Activated CD8-positive, alpha-beta T cell treated with anti-CD3 and anti-CD28 coated beads, Interleukin-2, amount 10 ng/mL, durations not matched to agents 7 days and 5 days (primary cell): Measurements from ENCODE around the gene CTNND2. TPM values are rescaled to one million over a fixed set of nuclear protein-coding genes. Genes with fewer than 3 reads are reported as not detected.

ENCODE experiments used
- ATAC-seq: fragments of 150-1000 bp; cut with Tn5 transposase; one replicate; pipeline ENCODE4 v1.10.0; 2021; ENCODE audit warnings: moderate library complexity
- CTCF ChIA-PET: fragments of 350-600 bp; sonication (Branson Sonifier 250); formaldehyde crosslinking; loops from one replicate; lab custom pipeline; 2021; ENCODE audit warnings: antibody characterized with exemption; lab: Charles Lee
- POLR2A ChIA-PET: fragments of 350-600 bp; sonication (Branson Sonifier 250); formaldehyde crosslinking; loops from one replicate; lab custom pipeline; 2021; ENCODE audit warnings: antibody characterized with exemption; lab: Charles Lee
- DNase-seq: peaks from one replicate; pipeline ENCODE4 v3.0.0-alpha.2; 2020
- H3K27ac Mint-ChIP-seq: one replicate; pipeline ENCODE4 v1.8.0; 2021; ENCODE audit warnings: mild to moderate bottlenecking, mixed read lengths
- H3K27me3 Mint-ChIP-seq: one replicate; pipeline ENCODE4 v1.8.0; 2021; ENCODE audit warnings: low read depth, mixed read lengths
- H3K36me3 Mint-ChIP-seq: one replicate; pipeline ENCODE4 v1.8.0; 2021; ENCODE audit warnings: low read depth, mixed read lengths
- H3K4me1 Mint-ChIP-seq: one replicate; pipeline ENCODE4 v1.8.0; 2021; ENCODE audit warnings: low read depth, mixed read lengths
- H3K4me3 Mint-ChIP-seq: one replicate; pipeline ENCODE4 v1.8.0; 2021; ENCODE audit warnings: mild to moderate bottlenecking, mixed read lengths
- H3K9me3 Mint-ChIP-seq: one replicate; pipeline ENCODE4 v1.8.0; 2022; ENCODE audit warnings: mixed read lengths; ENCODE audit not compliant: insufficient read depth
- total RNA-seq, 2 experiments: library from RNA; stranded (reverse); gene quantifications; one replicate each; pipeline ENCODE4 v1.2.3, GENCODE V29; 2021

CTNND2 gene
- total RNA-seq, 2 experiments from 2014 or later = not detected

DNA sequence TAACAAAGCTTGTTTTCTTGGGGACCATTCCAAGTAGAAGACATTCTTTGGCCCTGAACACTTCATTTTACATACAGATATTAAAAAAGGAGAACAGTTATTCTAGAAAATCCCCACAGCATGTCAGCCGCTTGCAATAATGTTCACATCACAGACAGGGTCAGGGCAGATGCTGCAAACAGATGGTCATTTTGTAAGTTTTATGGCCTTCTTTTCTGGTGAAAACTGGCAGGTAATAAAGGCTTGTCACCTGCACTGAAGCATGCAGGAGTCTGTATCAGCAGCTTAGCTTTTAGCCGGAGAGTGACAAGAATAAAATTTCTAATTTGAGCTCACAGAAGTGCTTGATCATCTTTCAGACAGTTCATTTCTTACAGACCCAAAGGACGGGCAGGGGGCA, 922.3 kb downstream of the CTNND2 start:
- DNase-seq (no peak), ATAC-seq (no peak)
- ChIA-PET POLR2A (no interaction called here), CTCF (no interaction called here)
- H3K4me3 Mint-ChIP-seq = no peak overlapping the region
- no peaks in the 10 kb centered on the region for H3K4me1 Mint-ChIP-seq
- no peaks in the 10 kb centered on the region for H3K9me3 Mint-ChIP-seq
- H3K27ac Mint-ChIP-seq = no peak overlapping the region
- H3K36me3 Mint-ChIP-seq = no peaks in the 10 kb centered on the region
- no peaks in the 10 kb centered on the region for H3K27me3 Mint-ChIP-seq

DNA sequence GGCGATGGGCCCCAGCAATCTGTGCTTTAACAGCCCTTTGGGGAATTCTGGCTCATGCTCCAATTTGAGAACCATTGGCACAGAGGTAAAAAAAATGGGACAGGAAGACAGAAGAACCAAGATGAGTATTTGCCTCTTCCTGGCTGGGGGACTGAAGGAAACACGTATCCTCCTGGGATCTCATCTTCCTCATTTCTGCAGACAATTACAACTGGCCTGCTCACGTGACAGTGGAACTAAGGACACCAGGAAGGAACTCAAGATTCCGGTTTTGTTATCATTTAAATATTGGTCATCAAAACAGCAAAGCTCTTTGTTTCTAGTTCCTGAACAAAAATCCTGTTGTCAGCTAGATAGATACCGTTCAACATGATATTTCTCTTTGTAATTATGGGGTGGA, 927.2 kb downstream of the CTNND2 start:
- H3K4me3 Mint-ChIP-seq = no peak overlapping the region
- DNase-seq = no peak
- H3K9me3 Mint-ChIP-seq = no peaks in the 10 kb centered on the region
- ATAC-seq = no peak
- ChIA-PET POLR2A (no interaction called here), CTCF (interaction anchor here (3.0 kb wide), 1 partner anchor 11 kb away, joined by 12 read pairs; no protein-coding TSS in a partner anchor)
- H3K4me1 Mint-ChIP-seq = peaks cover 4% of the 10 kb centered on the region
- H3K27me3 Mint-ChIP-seq = no peaks in the 10 kb centered on the region
- H3K27ac Mint-ChIP-seq = no peak overlapping the region
- H3K36me3 Mint-ChIP-seq = no peaks in the 10 kb centered on the region

DNA sequence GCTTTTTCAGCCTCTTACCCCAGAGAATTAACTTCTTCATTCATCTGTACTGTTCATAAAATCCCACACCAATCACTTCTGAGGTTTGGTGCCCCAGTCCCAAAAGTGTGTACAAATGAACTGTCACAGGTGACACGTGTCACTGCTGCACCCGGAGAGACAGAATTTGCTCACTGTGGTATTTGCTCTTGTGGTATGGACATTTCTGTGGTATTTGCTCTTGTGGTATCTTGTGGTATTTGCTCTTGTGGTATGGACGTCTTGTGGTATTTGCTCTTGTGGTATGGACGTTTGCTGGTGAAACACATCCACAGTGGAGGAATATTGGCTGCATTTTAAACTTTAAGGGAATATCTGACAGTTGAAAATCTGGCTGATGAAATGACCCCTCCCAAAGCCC, 928.3 kb downstream of the CTNND2 start:
- Mint-ChIP-seq H3K9me3 (no peaks in the 10 kb centered on the region), H3K4me1 (peaks cover 4% of the 10 kb centered on the region), H3K36me3 (no peaks in the 10 kb centered on the region), H3K27me3 (no peaks in the 10 kb centered on the region), H3K4me3 (no peak overlapping the region), H3K27ac (no peak overlapping the region)
- POLR2A ChIA-PET = no interaction called here
- DNase-seq = no peak
- CTCF ChIA-PET = no interaction called here
- ATAC-seq = no peak

DNA sequence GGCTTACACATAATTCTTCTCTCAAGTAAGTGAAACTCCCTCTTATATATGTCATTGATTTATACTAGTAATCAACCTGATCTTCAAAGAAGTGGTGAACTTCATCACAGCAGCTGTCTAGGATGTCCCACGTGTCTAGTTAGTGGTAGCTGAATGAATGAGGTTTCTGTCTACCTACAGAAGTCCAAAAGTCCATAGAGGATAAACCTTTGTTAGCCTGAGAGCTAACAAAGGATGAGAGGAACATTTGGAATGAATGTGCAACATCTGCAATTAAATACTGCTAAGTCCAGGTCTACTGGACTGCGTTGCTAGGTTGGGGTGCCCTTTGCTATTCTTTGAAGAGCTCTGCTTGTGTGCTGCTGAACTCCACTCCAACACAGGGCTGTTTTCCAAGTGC, 929.4 kb downstream of the CTNND2 start:
- DNase-seq = no peak
- POLR2A ChIA-PET = no interaction called here
- Mint-ChIP-seq H3K4me3 (no peak overlapping the region), H3K4me1 (peaks cover 4% of the 10 kb centered on the region), H3K36me3 (no peaks in the 10 kb centered on the region), H3K9me3 (no peaks in the 10 kb centered on the region), H3K27me3 (no peaks in the 10 kb centered on the region), H3K27ac (no peak overlapping the region)
- no peak for ATAC-seq
- CTCF ChIA-PET = no interaction called here

DNA sequence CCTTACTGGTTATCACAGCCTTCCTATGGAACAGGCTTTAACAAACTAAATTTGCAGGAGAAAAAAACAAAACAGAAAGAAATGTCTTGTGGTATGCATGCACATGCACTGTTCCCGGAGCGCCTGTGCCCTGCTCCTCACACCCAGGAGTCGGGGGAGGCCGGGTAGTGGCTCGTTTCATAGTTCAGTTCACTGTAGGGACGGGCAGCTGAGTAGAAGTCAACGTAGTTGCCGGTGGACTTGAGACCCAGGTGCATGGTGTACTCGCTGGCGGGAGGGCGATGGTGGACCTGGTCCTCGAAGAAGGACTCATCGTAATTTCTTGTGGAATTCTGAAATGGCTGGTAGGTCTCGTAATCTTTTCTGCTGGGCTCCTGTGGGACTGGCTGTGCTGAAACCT, 930.9 kb downstream of the CTNND2 start:
- Mint-ChIP-seq H3K27ac (no peak overlapping the region), H3K36me3 (no peaks in the 10 kb centered on the region), H3K27me3 (no peaks in the 10 kb centered on the region), H3K4me1 (peaks cover 4% of the 10 kb centered on the region), H3K9me3 (no peaks in the 10 kb centered on the region), H3K4me3 (no peak overlapping the region)
- CTCF ChIA-PET = no interaction called here
- ATAC-seq (no peak), DNase-seq (no peak)
- POLR2A ChIA-PET = no interaction called here

DNA sequence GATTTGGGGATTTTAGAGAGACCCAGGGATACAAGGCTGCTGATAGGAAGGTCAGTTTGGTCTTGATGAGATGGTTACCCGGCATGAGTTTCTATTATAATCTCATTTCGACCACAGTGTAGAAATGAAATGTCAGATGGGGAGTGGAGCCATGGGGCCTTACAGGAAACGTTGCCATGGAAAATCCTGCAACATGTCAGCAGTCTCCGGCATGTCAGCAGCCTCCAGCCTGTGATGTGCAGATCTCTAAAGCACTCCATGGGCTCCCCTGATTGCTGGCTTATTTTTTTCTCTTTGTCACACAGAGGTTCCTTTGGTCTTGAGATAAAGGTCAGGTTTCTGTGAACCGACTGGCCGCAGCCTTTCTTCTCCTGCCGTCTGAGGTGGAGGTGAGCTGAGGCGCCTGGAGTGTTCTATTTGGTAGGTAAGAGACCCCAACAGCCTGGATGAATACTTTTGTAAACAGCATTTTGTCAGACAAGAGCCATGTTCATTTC, 934.5 kb downstream of the CTNND2 start:
- ATAC-seq (no peak), DNase-seq (no peak)
- Mint-ChIP-seq H3K27ac (no peak overlapping the region), H3K4me1 (no peaks in the 10 kb centered on the region), H3K36me3 (no peaks in the 10 kb centered on the region), H3K27me3 (no peaks in the 10 kb centered on the region), H3K9me3 (no peaks in the 10 kb centered on the region), H3K4me3 (no peak overlapping the region)
- POLR2A ChIA-PET = no interaction called here
- CTCF ChIA-PET = no interaction called here

DNA sequence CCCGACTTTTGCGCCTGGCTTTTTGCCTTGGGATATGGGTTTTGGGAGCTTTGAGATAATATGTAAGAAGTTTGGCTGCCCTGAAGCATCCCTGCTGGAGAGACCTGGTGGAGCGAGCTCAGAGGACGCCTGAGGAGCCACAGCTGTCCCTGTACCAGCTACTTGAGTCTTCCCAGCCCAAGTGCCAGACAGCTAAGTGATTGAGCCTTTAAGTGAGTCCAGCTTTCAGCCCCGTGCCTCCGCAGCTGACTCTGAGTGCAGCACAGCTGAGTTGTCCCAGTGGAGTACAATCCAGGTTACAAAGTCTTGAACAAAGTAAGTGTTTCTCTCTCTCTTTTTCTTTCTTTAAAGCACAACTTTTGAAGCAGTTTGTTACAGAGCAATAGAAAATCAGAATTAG, 939.4 kb downstream of the CTNND2 start:
- no peaks in the 10 kb centered on the region for H3K27me3 Mint-ChIP-seq
- H3K4me3 Mint-ChIP-seq = no peak overlapping the region
- no peaks in the 10 kb centered on the region for H3K9me3 Mint-ChIP-seq
- ChIA-PET CTCF (no interaction called here), POLR2A (no interaction called here)
- DNase-seq (no peak), ATAC-seq (no peak)
- H3K4me1 Mint-ChIP-seq = no peaks in the 10 kb centered on the region
- no peaks in the 10 kb centered on the region for H3K36me3 Mint-ChIP-seq
- no peak overlapping the region for H3K27ac Mint-ChIP-seq

DNA sequence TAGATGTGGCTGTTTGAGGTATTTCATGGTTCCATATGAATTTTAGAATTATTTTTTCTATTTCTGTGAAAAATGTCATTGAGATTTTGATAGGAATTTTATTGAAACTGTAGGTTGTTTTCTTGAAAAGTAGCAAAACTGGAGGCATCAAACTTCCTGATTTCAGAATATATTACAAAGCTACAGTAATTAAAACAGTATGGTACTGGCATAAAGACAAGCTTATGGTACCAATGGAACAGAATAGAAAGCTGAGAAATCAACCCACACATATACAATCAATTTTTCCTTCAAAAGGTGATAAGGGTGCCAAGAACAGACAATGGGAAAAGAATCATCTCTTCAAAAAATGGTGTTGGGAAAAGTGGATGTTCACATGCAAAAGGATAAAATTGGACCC, 945.5 kb downstream of the CTNND2 start:
- Mint-ChIP-seq H3K27ac (no peak overlapping the region), H3K36me3 (no peaks in the 10 kb centered on the region), H3K9me3 (no peaks in the 10 kb centered on the region), H3K27me3 (no peaks in the 10 kb centered on the region), H3K4me3 (no peak overlapping the region), H3K4me1 (no peaks in the 10 kb centered on the region)
- DNase-seq (no peak), ATAC-seq (no peak)
- ChIA-PET POLR2A (no interaction called here), CTCF (no interaction called here)

DNA sequence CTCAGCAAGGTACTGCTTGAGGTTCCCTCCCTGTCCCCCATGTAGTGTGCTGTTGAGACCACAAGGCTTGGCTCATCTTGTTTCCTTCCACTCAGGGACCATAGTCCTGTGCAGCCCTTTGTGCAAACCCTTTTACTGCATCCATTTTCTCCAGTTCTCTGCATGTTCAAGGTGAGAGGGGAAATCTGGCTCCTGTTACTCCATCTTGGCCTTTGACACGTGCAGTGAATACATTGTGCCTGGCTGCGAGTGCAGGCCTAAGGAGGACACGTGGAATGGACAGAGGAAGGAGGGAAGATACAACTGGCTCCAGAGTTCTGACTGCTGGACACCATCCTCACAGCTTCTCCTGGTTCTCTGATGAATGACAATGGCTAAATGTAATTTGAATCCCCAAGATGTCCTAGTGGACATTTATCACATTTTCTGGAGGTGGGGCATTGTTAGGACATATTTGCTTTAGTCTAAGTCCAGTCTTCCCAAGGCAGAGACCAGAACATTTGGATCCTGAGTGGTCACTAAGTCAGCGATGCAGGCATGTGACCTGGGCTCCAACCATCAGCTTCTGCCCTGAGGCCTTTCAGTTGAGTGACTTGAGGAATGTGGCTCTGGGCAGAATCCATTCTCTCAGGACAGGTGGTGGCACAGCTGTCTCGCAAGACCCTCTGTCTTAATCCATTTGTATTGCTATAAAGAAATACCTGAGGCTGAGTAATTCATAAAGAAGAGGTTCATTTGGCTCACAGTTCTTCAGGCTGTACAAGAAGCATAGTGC, 954.2 kb downstream of the CTNND2 start:
- no peaks in the 10 kb centered on the region for H3K27me3 Mint-ChIP-seq
- no peak for ATAC-seq
- CTCF ChIA-PET = no interaction called here
- no peaks in the 10 kb centered on the region for H3K4me1 Mint-ChIP-seq
- no peak overlapping the region for H3K4me3 Mint-ChIP-seq
- H3K36me3 Mint-ChIP-seq = no peaks in the 10 kb centered on the region
- no peak overlapping the region for H3K27ac Mint-ChIP-seq
- POLR2A ChIA-PET = no interaction called here
- H3K9me3 Mint-ChIP-seq = no peaks in the 10 kb centered on the region
- DNase-seq = no peak

DNA sequence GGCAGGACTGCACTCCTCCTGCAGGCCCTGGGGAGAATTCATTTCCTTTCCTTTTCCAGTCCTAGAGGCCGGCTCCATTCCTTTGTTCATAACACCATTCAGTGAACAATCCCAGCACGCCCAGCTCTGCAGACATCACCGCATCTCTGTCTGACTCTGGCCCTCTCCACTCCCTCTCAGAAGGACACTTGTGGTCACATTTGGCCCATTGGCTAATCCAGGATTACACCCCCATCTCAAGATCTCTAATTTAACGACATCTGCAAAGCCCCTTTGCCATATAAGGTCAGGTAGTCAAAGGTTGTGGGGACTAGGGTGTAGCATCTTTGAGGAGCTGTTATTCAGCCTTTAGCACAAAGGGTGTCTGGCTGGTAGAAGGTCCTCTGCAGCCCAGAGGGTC, 958.2 kb downstream of the CTNND2 start:
- no peaks in the 10 kb centered on the region for H3K36me3 Mint-ChIP-seq
- no peaks in the 10 kb centered on the region for H3K9me3 Mint-ChIP-seq
- ATAC-seq (no peak), DNase-seq (no peak)
- H3K4me3 Mint-ChIP-seq = no peak overlapping the region
- CTCF ChIA-PET = no interaction called here
- H3K27ac Mint-ChIP-seq = no peak overlapping the region
- no peaks in the 10 kb centered on the region for H3K4me1 Mint-ChIP-seq
- H3K27me3 Mint-ChIP-seq = no peaks in the 10 kb centered on the region
- POLR2A ChIA-PET = no interaction called here

DNA sequence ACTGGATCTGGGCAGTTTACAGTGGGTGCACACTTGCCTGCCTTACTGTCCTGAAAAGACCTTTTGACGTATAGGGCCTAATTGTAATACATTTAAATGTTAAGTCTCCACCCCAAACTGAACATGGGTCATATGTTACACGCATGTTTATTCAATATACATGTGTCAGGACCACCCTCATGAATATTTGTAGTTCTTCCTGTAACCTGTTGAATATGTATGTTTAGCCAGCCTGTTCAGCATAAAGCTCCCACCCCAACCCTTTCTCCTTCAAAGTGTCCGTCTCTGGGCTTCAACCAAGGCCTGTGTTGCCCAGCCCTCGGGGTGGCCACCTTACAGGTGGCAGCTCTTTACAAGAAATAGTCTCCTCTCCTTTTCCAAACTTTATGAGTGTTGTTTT, 962.3 kb downstream of the CTNND2 start:
- Mint-ChIP-seq H3K4me1 (no peaks in the 10 kb centered on the region), H3K4me3 (no peak overlapping the region), H3K9me3 (no peaks in the 10 kb centered on the region), H3K27me3 (no peaks in the 10 kb centered on the region), H3K36me3 (no peaks in the 10 kb centered on the region), H3K27ac (no peak overlapping the region)
- ChIA-PET POLR2A (no interaction called here), CTCF (no interaction called here)
- DNase-seq (no peak), ATAC-seq (no peak)

DNA sequence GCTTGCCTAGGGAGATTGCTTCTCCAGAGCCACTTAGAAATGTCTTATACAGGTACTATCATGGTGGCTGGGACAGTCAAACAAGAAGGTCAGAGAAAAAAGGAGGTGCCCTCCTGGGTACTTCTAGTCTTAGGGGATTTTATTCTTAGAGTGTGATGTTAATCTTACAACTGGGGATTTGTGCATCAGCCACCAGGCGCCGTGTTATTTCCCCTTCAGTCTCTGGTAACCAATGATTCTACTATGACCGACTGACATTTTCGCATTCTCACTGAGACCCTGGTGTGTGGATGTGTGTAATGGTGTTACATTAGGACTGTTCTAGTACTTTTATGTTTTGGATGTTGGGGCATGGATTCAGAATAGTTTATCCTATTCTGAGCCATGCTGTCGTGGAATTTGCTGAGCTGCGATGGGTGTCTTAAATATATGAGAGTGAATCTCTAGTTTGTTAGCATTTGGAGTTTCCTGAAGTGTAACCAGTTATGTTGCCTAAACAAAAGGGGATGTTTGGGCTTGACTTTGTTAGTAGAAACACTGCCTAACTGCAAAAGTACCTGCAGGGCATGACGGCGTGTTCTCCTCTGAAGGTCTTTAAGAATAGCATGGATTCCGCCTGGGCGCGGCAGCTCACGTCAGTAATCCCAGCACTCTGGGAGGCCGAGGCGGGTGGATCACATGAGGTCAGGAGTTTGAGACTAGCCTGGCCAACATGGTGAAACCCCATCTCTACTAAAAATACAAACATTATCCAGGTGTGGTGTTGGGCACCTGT, 968.0 kb downstream of the CTNND2 start:
- DNase-seq = no peak
- no peaks in the 10 kb centered on the region for H3K27me3 Mint-ChIP-seq
- no peaks in the 10 kb centered on the region for H3K36me3 Mint-ChIP-seq

More for the DNA sequence above, 968.0 kb downstream of the CTNND2 start:
- Mint-ChIP-seq H3K9me3 (no peaks in the 10 kb centered on the region), H3K4me1 (no peaks in the 10 kb centered on the region), H3K4me3 (no peak overlapping the region), H3K27ac (no peak overlapping the region)
- CTCF ChIA-PET = no interaction called here
- ATAC-seq = no peak
- POLR2A ChIA-PET = no interaction called here
